Kidney glomerular epithelial cell (primary cell): ENCODE results near the gene DNAJC22.

Experiments used
- DNase-seq: peaks from one replicate; lab custom pipeline; 2025; lab: John Stamatoyannopoulos, UW

Gene DNAJC22

DNA sequence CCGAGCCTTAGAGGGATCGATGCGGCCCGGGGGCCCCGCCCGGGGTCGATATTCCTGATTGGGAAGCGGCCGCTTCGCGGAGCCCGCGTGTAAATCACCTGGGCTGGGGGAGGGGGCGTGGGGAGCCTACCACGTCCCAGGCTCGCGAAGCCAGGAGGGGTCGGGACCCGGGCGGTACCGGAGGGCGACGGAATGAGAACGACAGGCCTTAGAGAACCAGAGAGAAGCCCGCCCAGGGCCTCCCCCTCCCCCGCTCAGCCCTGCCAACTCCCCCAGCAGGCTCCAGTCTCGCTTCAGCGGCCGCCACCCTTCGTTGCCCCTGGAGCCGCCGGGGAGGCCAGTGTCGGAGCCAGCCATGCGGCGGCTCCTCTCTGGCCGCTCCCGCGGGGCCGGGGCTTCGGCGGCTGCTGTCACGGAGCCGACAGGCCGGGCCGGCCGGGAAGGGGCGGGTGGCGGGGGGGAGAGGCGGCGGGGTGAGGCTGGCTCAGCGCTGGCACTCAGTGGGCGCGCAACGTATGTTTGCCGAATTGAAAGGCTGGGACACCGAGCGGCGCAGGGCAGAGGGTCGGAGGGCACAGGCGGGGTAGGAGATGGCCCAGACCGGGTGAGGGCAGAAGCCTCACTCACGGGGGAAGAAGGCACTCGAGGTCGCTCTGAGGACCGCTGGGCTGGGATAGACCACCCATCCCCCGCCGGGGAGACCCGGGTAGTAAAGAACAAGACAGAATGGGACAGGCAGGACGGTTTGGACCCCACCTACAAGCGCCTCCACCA lies 1.4 kb upstream of the DNAJC22 start:
- DNase-seq, result peak; percentile 42

DNA sequence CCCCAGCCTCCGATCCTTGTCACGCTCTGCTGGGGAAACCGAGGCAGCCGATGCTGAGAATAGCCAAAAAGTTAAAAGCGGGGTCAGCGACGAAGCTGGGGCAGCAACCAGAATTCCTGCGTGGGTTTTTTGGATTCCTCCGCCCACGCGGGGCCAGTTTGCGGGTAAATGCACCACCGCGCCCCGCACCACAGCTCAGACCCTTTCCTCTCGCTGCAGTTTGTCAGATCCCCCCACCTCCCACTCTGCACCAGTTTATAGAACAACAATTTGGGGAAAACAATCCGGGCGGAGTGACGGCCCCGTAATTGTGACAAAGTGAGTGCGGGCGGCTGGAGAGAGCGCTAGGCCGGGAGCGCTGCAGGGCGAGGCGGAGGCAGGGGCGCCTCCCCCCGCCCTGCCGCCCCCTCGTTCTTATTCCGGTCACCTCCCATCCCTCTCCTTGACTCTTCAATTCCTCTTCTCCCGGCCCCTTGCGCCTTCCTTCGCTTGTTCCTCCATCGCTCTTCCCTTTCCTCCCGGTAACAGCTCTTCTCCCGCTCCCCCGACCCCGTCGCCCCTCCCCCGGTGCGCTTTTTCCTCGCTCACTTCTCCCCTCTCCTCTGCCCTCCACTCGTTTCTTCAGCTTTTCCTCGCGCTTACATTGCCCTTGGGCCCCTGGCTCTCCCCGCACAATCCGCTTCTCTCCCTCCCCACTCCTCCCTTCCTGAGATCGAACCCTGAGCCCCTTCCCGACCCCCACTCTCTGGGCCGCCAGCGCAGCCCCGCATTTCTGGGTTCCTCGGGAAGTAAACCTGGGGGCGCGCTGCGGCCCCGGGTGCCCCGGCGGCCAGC lies 646 bp upstream of the DNAJC22 start:
- DNase-seq, result no peak

DNA sequence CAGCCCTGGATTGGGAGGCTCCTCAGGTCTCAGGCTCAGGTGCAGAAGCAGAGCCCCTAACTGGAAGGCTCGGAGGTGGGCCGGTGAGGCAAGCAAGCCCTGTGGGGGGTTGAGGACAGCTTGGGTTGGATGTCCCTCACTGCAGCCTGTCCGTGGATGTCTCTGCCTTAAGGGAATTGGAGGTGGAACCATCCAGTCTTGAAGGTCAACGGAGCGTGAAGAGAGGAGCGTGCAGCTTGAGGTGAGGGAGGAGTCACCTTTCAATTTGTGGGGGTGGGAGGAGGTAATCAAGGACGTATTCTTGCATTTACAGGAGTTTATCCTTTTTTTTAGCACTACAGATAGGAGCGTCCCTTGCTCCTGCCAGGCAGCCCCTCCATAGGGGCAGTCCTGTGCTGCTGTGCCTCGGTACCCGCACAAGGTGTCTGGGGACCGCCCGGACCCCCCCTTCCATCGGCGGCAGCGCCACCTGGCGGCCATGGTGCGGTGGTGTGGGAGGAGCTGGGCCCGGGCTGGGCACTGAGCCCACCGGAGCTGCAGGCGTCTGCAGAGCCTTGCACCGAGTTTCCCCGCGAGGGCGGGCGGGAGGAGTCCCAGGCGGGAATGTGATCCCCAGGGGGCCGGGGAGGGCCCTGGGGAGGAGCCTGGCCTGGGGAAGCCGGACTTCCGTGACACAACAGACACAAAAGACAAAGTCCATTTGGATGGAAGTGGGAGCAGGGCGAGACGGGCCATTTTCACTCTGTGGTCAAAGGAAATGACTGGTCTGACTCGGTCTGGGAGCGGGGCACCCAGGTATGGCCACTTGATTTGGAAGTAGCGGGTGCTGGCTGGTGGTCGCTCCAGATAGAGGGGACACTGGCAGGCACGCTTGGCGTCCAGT lies 864 bp downstream of the DNAJC22 start:
- peak; percentile 80 for DNase-seq

DNA sequence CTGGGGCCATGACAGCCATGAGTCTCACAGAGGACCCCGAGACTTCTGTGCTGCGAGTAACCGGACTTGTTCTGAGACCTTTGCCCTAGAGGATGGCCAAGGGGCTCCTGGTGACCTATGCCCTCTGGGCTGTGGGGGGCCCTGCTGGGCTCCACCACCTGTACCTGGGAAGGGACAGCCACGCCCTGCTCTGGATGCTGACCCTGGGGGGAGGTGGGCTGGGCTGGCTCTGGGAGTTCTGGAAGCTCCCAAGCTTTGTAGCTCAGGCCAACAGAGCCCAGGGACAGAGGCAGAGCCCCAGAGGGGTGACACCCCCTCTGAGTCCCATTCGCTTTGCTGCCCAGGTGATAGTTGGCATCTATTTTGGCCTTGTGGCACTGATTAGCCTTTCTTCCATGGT lies 2.1 kb downstream of the DNAJC22 start:
- no peak for DNase-seq

DNA sequence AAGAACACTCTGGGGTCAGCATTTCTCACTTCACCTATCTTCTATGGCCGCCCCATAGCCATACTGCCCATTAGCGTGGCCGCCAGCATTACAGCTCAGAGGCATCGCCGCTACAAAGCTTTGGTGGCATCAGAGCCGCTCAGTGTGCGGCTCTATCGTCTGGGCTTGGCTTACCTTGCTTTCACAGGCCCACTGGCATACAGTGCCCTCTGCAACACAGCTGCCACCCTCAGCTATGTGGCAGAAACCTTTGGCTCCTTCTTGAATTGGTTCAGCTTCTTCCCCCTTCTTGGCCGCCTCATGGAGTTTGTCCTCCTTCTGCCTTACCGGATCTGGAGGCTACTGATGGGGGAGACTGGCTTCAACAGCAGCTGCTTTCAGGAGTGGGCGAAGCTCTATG lies 2.6 kb downstream of the DNAJC22 start:
- DNase-seq, result no peak

DNA sequence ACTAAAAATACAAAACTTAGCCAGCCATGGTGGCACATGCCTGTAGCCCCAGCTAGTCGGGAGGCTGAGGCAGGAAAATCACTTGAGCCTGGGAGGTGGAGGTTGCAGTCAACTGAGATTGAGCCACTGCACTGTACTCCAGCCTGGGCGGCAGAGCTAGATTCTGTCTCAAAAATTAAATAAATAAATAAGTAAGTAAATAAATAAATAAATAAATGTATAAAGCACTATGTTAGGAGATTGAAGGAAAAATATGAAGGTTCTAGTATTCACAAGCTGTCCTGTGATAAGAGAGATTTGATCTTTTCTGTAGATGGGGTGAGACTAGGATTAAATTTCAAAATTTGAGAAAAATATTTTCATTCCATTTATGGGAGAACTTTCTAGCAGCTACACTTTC lies 5.7 kb downstream of the DNAJC22 start:
- no peak for DNase-seq

DNA sequence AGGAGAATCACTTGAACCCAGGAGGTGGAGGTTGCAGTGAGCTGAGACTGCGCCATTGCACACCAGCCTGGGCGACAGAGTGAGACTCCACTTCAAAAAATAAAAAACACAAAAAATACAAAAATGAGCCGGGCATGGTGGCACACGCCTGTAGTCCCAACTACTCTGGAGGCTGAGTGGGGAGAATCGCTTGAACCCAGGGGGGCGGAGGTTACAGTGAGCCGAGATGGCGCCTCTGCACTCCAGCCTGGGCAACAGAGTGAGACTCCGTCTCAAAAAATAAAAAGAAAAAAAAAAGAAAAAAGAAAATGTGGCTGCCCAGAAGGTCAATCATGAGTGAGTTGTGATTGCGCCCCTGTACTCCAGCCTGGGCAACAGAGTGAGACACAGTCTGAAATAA lies 9.2 kb downstream of the DNAJC22 start:
- no peak for DNase-seq

DNA sequence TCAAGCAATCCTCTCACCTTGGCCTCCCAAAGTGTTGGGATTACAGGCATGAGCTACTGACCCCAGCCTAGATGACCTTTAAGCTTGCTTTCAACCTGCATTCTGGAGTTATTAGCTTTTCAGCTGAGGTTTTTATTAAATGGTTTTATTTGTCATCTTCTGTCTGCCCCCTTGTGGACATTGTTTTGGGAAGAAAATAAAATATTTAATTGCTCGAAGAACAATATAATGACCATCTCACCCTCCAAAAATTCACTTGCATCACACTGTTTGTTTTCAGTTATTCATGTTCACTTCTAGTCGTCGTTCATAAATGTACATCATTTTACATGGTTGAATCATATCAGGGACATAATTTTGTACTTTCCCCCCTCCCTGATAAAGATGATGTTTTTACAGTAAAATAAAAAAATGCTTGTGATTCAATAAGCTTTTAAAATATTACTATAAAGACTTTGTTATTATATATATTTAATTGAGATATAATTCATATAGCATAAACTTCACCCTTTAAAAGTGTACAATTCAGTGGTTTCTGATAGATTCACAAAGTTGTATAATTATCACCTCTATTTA lies 10.5 kb downstream of the DNAJC22 start:
- DNase-seq, result peak; percentile 50

DNA sequence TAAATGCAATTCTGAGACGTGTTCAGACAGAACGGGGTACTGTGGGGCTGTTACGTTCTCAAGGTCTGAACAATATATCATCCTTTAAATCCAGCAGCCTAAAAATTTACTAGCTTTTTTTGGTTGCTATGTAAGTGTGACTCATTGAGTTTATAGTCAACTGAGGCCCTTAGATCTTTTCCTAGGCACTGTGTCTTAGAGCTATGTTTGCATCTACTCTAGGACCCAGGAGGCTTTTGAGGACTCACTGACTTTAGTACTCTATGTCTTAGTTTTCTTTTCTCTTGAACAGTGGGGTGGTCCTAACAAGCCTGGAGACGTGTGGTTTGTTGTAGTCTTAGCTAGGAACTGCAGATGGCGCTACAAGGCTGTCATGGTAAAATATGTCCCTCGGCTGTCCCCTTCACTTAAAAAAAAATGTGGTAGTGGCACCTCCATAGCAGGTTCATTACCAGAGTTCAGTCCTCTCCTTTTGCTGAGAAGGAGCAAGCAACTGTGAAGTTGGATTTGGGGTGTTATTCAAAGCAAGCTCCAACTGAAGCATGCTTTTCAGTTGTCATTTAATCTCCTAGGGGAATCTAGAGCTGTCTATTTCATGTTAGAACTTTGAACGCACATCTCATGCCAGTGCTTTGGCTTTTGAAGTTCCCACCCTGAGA lies 11.9 kb downstream of the DNAJC22 start:
- peak; percentile 53 for DNase-seq

DNA sequence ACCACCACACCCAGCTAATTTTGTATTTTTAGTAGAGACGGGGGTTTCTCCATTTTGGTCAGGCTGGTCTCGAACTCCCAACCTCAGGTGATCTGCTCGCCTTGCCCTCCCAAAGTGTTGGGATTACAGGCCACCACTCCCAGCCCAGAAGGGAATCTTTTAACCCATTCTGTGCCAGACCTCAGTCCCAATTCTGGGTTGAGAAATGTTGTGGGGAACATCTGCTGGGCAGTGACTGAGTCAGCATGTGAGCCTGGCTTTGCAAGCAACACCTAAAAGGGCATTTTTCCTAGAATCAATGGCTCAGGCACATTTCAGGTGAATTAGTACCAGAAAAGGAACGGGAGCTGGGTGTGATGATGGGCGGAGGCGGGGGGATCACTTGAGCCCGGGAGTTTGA lies 13.0 kb downstream of the DNAJC22 start:
- DNase-seq, result no peak

DNA sequence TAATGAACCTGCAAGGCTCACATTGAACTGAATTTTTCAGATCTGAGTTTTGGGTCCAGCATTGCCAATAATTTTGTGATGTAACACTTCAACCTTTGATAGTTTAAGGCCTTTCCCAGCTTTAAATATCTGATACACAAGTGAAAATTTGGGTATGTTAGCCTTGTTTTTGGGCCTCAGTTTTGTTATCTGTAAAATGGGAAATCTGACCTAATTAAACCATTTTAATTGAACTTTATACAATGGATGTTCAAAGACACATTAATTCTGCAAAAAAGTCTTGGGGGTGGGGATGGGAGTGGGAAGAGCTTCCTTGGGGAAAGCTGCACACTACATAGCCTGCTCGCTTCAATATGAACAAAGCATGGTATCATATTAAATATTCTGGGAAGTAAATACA lies 15.4 kb downstream of the DNAJC22 start:
- DNase-seq, result no peak

DNA sequence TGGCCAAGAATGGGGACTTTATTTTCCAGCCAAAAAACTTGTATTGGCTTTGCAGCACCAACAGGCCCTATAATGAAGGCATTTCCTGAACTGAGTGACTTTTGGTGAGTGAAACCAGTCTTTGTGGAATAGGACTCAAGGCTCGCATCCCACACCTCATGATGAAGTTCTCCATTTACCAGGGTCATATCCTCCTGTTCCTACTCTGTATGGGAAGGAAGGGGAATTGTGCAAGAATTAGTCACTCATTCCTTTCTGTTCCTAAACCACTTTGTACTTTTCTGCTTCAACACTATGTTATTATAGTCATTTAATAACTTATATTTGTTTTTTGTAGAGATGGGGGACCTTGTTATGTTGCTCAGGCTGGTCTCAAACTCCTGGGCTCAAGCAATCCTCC lies 18.3 kb downstream of the DNAJC22 start:
- no peak for DNase-seq

DNA sequence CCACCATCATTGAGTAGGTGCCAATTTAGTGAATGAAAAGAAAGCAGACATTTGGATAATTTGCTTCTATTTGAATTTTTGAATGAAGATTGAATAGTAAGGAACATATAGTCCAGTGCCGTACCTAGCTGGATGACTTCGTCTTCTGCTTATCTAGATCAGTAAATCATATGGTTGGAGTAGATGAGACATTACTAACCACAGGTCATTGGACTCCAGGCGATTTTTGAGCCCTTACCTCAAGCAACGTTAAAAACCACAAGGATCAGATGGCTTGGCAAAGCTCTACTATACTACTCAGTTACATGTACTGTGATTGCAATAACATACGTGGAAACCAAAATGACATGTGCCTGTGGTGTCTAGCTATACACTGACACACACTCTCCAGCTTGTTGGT lies 18.9 kb downstream of the DNAJC22 start:
- peak; percentile 13 for DNase-seq

DNA sequence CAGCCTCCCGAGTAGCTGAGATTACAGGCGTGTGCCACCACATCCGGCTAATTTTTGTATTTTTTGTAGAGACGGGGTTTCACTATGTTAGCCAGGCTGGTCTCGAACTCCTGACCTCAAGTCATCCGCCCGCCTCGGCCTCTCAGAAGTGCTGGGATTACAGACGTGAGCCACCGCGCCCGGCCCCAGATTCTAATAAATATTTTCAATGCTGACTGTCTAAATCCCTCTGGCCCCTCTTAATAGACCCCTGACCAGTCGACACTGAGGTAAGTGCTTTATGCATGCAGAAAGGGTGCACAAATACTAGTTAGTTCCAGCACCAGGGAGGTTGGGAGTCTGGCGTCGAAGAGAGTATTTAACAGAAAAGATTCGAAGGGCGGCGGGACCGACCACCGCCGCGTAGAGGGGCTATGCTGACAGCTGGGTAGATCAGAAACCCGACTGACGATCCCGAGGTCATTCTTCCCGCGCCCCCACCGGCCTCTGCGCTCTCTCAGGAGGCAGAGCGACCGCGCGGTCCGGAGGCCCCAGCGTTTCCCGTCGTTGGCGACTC lies 19.5 kb downstream of the DNAJC22 start:
- DNase-seq, result no peak

DNA sequence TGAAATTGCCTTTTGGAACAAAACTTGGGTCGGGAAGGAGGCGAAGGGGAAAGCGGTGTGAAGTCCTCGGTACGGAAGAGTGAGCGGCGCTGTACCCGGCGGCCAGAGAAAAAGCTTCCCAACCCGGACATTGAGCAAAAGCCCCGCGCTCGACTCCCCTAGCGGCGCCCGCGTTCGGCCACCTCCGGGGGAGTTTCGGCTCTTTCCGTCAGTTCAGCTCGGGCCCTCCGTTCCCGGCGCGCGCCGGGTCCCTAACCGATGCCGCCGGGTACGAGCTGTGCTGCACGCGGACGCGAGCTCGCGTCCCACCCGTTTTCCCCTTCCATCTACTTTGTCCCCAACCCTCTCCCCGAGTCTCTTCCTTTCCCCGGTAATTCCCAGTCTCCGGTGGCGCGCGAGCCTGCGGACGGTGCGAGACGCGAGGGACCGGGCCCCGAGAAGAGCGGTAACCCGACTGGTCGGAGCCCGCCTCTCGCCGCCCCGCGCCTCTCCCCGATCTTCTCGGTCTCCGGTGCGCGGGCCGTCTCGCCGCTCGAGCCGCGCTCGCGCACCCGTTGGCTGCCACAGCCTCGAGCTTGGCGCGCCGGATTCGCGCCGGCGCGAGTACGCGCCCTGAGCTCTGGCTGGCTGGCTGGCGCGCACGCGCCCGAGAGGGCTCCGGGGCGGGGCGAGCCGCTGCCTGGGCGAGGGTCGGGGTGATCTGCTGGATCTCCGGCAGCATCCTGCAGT lies 20.1 kb downstream of the DNAJC22 start:
- peak; percentile 89 for DNase-seq

DNA sequence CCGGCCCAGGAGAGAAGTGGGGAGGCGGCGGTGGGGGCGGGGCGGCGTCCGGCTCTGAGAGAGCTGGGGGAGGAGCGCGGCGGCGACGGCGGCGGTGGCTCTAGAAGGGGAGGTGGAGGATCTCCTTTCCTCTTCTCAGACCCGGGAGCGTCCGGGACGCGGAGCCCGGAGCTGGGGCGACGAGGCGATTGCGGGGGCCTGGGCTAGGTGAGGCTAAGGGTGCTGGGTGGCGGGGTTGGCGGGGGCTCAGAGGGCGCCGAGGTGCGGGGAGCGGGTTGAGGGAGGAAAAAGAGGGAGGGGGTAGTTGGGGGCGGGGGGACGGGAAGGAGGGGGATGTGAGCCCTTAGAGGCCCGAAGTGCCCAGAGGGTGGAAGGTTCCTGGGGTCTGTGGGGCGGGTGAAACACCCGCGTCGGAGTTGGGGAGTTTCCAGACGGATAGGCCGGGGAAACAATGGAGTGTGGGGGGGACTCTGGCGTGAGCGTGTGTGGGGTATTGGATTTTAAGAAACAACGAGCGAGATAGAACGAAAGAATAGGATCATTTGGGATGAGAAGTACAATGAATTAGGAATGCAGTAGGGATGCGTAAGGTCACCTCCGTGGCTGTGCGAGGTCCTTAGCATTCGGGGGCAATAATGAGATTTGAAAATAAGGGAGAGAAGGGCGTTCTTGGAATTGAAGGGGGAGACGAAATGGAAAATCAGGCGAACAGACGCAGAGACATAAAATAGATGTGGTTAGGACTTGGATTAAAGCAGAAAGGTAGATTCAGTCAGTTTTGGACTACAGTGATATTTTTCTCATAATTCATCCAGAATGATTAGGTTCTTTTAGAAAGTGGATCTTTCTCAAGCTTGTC lies 20.9 kb downstream of the DNAJC22 start, which contains the start of gene SPATS2:
Gene SPATS2, plus strand, starts transcription at position 82 of the 859 bp plus-strand sequence. CDS start 93,551 bp downstream, outside the sequence.
- DNase-seq, result peak; percentile 32

DNA sequence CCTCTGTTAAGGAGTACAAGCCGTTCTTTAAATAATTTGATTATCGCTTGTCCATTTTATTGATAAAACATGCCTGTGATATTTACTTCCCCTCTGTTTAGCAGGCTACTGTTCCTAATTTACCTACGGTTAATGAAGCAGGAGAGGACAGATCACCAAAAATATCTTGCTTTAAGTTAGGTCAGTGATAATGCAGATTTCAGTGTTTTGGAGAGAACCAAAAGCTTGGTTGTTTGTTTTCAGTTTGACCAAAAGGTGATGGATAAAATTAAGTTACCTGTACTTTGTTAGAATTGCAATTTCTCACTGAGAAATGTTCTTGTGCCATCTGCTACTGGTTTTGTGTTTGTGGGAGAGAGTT lies 21.5 kb downstream of the DNAJC22 start:
- no peak for DNase-seq

DNA sequence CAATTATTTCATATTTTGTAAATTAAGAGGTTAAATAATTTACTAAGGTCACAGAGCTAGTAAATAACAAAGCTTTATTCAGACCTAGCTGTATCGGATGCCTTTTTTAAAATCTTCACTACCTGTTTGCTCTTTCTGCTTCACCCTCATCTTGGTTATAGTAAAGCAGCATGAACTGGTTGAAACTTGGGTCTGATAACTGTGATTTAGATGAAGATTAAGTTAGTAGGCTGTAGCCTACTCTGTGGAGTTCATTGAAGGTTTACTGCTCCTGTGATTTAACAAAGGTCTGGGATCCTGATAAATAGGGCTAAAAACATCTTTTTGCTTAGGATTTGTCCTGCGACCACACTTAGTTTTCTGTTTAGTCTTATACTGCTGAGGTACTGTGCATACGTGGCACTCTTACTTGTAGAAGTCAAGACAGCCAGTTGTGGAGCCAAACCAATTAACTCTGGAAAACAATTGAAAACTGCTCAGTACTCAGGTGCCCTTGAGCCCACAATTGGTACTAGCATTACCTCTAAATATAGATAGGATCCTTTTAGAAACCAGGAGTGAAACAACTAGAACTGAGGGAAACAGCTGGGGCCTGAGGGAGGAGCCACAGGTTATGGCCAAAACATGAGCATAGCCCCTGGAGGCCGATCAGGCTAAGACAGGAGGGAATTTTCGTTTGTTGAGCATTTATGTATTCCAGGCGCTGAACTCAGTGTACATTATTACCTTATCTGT lies 22.9 kb downstream of the DNAJC22 start:
- peak; percentile 25 for DNase-seq

DNA sequence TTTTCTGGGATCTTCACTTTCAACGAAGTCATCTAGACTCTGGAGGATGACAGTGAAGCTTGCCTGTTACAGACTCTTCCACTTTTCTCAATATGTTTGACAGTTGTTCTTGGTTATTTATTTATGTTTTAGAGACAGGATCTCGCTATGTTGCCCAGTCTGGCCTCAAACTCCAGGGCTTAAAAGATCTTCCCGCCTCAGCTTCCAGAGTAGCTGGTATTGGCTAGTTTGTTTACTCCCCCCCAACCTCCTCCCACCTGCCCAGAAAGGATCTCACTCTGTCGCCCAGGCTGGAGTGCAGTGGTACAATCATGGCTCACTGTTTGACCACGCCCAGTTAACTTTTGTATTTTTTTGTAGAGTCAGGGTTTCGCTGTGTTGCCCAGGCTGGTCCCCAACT lies 23.9 kb downstream of the DNAJC22 start:
- DNase-seq, result no peak
